ENCODE data around the gene BET1.

DNA sequence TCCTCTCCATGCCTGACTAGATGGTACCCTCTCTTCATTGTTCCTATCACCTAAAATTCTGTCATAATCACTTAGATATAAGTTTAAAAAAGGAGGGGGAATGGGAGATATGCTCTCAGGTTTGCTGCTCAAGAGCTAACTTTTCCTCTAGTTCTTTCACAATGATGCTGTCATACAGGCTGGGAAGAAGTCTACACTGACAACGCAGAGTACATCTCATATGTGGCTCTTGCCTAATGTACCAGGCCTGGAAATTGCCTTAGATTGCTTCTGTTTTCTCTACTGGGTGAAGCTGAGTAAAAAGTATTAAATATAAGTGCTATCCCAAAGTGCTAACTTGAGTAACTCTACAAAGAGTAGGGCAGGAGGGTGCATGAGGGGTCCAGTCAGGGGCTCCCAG, 43.8 kb upstream of the BET1 start:
- TF ChIP-seq, protein P1, sequence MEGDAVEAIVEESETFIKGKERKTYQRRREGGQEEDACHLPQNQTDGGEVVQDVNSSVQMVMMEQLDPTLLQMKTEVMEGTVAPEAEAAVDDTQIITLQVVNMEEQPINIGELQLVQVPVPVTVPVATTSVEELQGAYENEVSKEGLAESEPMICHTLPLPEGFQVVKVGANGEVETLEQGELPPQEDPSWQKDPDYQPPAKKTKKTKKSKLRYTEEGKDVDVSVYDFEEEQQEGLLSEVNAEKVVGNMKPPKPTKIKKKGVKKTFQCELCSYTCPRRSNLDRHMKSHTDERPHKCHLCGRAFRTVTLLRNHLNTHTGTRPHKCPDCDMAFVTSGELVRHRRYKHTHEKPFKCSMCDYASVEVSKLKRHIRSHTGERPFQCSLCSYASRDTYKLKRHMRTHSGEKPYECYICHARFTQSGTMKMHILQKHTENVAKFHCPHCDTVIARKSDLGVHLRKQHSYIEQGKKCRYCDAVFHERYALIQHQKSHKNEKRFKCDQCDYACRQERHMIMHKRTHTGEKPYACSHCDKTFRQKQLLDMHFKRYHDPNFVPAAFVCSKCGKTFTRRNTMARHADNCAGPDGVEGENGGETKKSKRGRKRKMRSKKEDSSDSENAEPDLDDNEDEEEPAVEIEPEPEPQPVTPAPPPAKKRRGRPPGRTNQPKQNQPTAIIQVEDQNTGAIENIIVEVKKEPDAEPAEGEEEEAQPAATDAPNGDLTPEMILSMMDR (IDR thresholded peaks at IDR 0.05), result no peak
- TF ChIP-seq POLR2A (IDR thresholded peaks at IDR 0.05), result no peak

All from tibial nerve (tissue), 3 donors.